Measurements from ENCODE around the gene NPR2. TPM values are rescaled to one million over a fixed set of nuclear protein-coding genes. Genes with fewer than 3 reads are reported as not detected.

NPR2 gene
- total RNA-seq, 2 experiments from 2014 or later: 10.8 to 11.1 TPM

- CTCF ChIA-PET: interaction anchor here (1.0 to 1.3 kb wide), 2 partner anchors 9 to 27 kb away, joined by 4 to 5 read pairs; no protein-coding TSS in a partner anchor
Observed at GRCh38 chr9:35763803-35764202, 27.6 kb upstream of the NPR2 start.

GRCh38 chr9:35766997-35767396 lies 24.4 kb upstream of the NPR2 start:
- ChIA-PET CTCF (no interaction called here), POLR2A (no interaction called here)
- DNase-seq: no peak
- H3K4me3 Mint-ChIP-seq: no peak overlapping the region
- no peak overlapping the region for H3K27ac Mint-ChIP-seq
- no peak for ATAC-seq
- peaks cover 3% of the 10 kb centered on the region for H3K36me3 Mint-ChIP-seq (ENCODE audit: low read depth)
- no peaks in the 10 kb centered on the region for H3K27me3 Mint-ChIP-seq (ENCODE audit: low read depth)
- H3K9me3 Mint-ChIP-seq (ENCODE audit: insufficient read depth): no peaks in the 10 kb centered on the region
- peaks cover 2% of the 10 kb centered on the region for H3K4me1 Mint-ChIP-seq (ENCODE audit: low read depth)

More at GRCh38 chr9:35763803-35764202, 27.6 kb upstream of the NPR2 start:
- H3K27me3 Mint-ChIP-seq (ENCODE audit: low read depth): no peaks in the 10 kb centered on the region
- no peak overlapping the region for H3K4me3 Mint-ChIP-seq
- POLR2A ChIA-PET: no interaction called here
- H3K27ac Mint-ChIP-seq: no peak overlapping the region
- DNase-seq (no peak), ATAC-seq (no peak)
- H3K4me1 Mint-ChIP-seq (ENCODE audit: low read depth): peaks cover 12% of the 10 kb centered on the region
- peaks cover 11% of the 10 kb centered on the region for H3K36me3 Mint-ChIP-seq (ENCODE audit: low read depth)
- no peaks in the 10 kb centered on the region for H3K9me3 Mint-ChIP-seq (ENCODE audit: insufficient read depth)

GRCh38 chr9:35767458-35767857 lies 23.9 kb upstream of the NPR2 start:
- ATAC-seq (no peak), DNase-seq (no peak)
- H3K27me3 Mint-ChIP-seq (ENCODE audit: low read depth): no peaks in the 10 kb centered on the region
- no peak overlapping the region for H3K4me3 Mint-ChIP-seq
- H3K4me1 Mint-ChIP-seq (ENCODE audit: low read depth): peaks cover 2% of the 10 kb centered on the region
- H3K9me3 Mint-ChIP-seq (ENCODE audit: insufficient read depth): no peaks in the 10 kb centered on the region
- ChIA-PET POLR2A (no interaction called here), CTCF (interaction anchor here (0.6 kb wide), 1 partner anchor 21 kb away, joined by 3 read pairs; no protein-coding TSS in a partner anchor)
- no peak overlapping the region for H3K27ac Mint-ChIP-seq
- peaks cover 3% of the 10 kb centered on the region for H3K36me3 Mint-ChIP-seq (ENCODE audit: low read depth)

GRCh38 chr9:35769763-35770162 lies 21.6 kb upstream of the NPR2 start:
- H3K36me3 Mint-ChIP-seq (ENCODE audit: low read depth): no peaks in the 10 kb centered on the region
- POLR2A ChIA-PET: interaction anchor here (0.7 kb wide), 1 partner anchor 57 kb away, joined by 3 read pairs; no protein-coding TSS in a partner anchor
- CTCF ChIA-PET: interaction anchor here (1.4 to 2.1 kb wide), 2 partner anchors 13 to 112 kb away, joined by 4 to 8 read pairs; no protein-coding TSS in a partner anchor

GRCh38 chr9:35771075-35771433 lies 20.3 kb upstream of the NPR2 start:
- POLR2A ChIA-PET: no interaction called here
- Mint-ChIP-seq H3K4me3 (no peak overlapping the region), H3K36me3 (ENCODE audit: low read depth) (no peaks in the 10 kb centered on the region), H3K9me3 (ENCODE audit: insufficient read depth) (no peaks in the 10 kb centered on the region), H3K27me3 (ENCODE audit: low read depth) (no peaks in the 10 kb centered on the region), H3K4me1 (ENCODE audit: low read depth) (no peaks in the 10 kb centered on the region), H3K27ac (no peak overlapping the region)
- DNase-seq: no peak
- ATAC-seq: no peak
- CTCF ChIA-PET: interaction anchor here (0.9 to 2.1 kb wide), 7 partner anchors 9 to 55 kb away, joined by 3 to 8 read pairs (median 4); no protein-coding TSS in a partner anchor

More at GRCh38 chr9:35769763-35770162, 21.6 kb upstream of the NPR2 start:
- Mint-ChIP-seq H3K4me3 (no peak overlapping the region), H3K9me3 (ENCODE audit: insufficient read depth) (no peaks in the 10 kb centered on the region), H3K27me3 (ENCODE audit: low read depth) (no peaks in the 10 kb centered on the region), H3K4me1 (ENCODE audit: low read depth) (no peaks in the 10 kb centered on the region), H3K27ac (no peak overlapping the region)
- ATAC-seq (no peak), DNase-seq (no peak)

GRCh38 chr9:35771534-35771933 lies 19.9 kb upstream of the NPR2 start:
- no peak overlapping the region for H3K27ac Mint-ChIP-seq
- H3K4me3 Mint-ChIP-seq: no peak overlapping the region
- ChIA-PET POLR2A (no interaction called here), CTCF (interaction anchor here (0.9 to 2.1 kb wide), 8 partner anchors 7 to 55 kb away, joined by 3 to 8 read pairs (median 4); no protein-coding TSS in a partner anchor)
- H3K27me3 Mint-ChIP-seq (ENCODE audit: low read depth): no peaks in the 10 kb centered on the region
- no peak for DNase-seq
- no peaks in the 10 kb centered on the region for H3K9me3 Mint-ChIP-seq (ENCODE audit: insufficient read depth)
- no peaks in the 10 kb centered on the region for H3K36me3 Mint-ChIP-seq (ENCODE audit: low read depth)
- H3K4me1 Mint-ChIP-seq (ENCODE audit: low read depth): no peaks in the 10 kb centered on the region
- no peak for ATAC-seq

GRCh38 chr9:35771943-35772342 lies 19.4 kb upstream of the NPR2 start:
- H3K27me3 Mint-ChIP-seq (ENCODE audit: low read depth): no peaks in the 10 kb centered on the region
- no peaks in the 10 kb centered on the region for H3K36me3 Mint-ChIP-seq (ENCODE audit: low read depth)
- H3K4me1 Mint-ChIP-seq (ENCODE audit: low read depth): no peaks in the 10 kb centered on the region
- no peak for ATAC-seq
- CTCF ChIA-PET: interaction anchor here (1.0 to 1.5 kb wide), 4 partner anchors 8 to 18 kb away, joined by 4 to 6 read pairs (median 5); partner anchors contain the start of gene MSMP
- H3K27ac Mint-ChIP-seq: no peak overlapping the region
- H3K9me3 Mint-ChIP-seq (ENCODE audit: insufficient read depth): no peaks in the 10 kb centered on the region
- POLR2A ChIA-PET: interaction anchor here (1.2 kb wide), 1 partner anchor 23 kb away, joined by 5 read pairs; the partner anchor contains the start of genes GBA2 and RGP1
- DNase-seq: no peak
- no peak overlapping the region for H3K4me3 Mint-ChIP-seq

GRCh38 chr9:35774907-35775635 lies 16.3 kb upstream of the NPR2 start:
- peaks cover 3% of the 10 kb centered on the region for H3K36me3 Mint-ChIP-seq (ENCODE audit: low read depth)
- ChIA-PET CTCF (interaction anchor here (0.8 to 1.6 kb wide), 7 partner anchors 13 to 171 kb away, joined by 3 to 11 read pairs (median 3); partner anchors contain the start of genes SPAG8 and TMEM8B), POLR2A (interaction anchor here (1.3 kb wide), 1 partner anchor 25 kb away, joined by 3 read pairs; no protein-coding TSS in a partner anchor)
- H3K27me3 Mint-ChIP-seq (ENCODE audit: low read depth): no peaks in the 10 kb centered on the region
- H3K4me1 Mint-ChIP-seq (ENCODE audit: low read depth): no peaks in the 10 kb centered on the region
- no peak overlapping the region for H3K4me3 Mint-ChIP-seq
- H3K27ac Mint-ChIP-seq: no peak overlapping the region
- no peak for ATAC-seq
- no peak for DNase-seq
- H3K9me3 Mint-ChIP-seq (ENCODE audit: insufficient read depth): no peaks in the 10 kb centered on the region

GRCh38 chr9:35776018-35776417 lies 15.4 kb upstream of the NPR2 start:
- peaks cover 4% of the 10 kb centered on the region for H3K36me3 Mint-ChIP-seq (ENCODE audit: low read depth)
- no peaks in the 10 kb centered on the region for H3K27me3 Mint-ChIP-seq (ENCODE audit: low read depth)
- H3K4me1 Mint-ChIP-seq (ENCODE audit: low read depth): no peaks in the 10 kb centered on the region
- POLR2A ChIA-PET: interaction anchor here (1.3 kb wide), 1 partner anchor 26 kb away, joined by 3 read pairs; no protein-coding TSS in a partner anchor
- DNase-seq (no peak), ATAC-seq (no peak)
- H3K9me3 Mint-ChIP-seq (ENCODE audit: insufficient read depth): no peaks in the 10 kb centered on the region
- CTCF ChIA-PET: interaction anchor here (1.1 to 1.6 kb wide), 5 partner anchors 12 to 172 kb away, joined by 3 to 11 read pairs (median 5); no protein-coding TSS in a partner anchor
- no peak overlapping the region for H3K27ac Mint-ChIP-seq
- H3K4me3 Mint-ChIP-seq: no peak overlapping the region

GRCh38 chr9:35778496-35778895 lies 12.9 kb upstream of the NPR2 start:
- no peak overlapping the region for H3K4me3 Mint-ChIP-seq
- H3K27ac Mint-ChIP-seq: no peak overlapping the region
- H3K4me1 Mint-ChIP-seq (ENCODE audit: low read depth): no peaks in the 10 kb centered on the region
- no peaks in the 10 kb centered on the region for H3K27me3 Mint-ChIP-seq (ENCODE audit: low read depth)
- DNase-seq (no peak), ATAC-seq (no peak)
- ChIA-PET CTCF (interaction anchor here (0.8 to 4.1 kb wide), 6 partner anchors 10 to 175 kb away, joined by 3 to 17 read pairs (median 5); no protein-coding TSS in a partner anchor), POLR2A (interaction anchor here (0.6 to 1.1 kb wide), 3 partner anchors 13 to 47 kb away, joined by 3 to 4 read pairs (median 4); partner anchors contain the start of genes CREB3 and TLN1)
- H3K9me3 Mint-ChIP-seq (ENCODE audit: insufficient read depth): no peaks in the 10 kb centered on the region
- peaks cover 8% of the 10 kb centered on the region for H3K36me3 Mint-ChIP-seq (ENCODE audit: low read depth)

GRCh38 chr9:35781066-35781465 lies 10.3 kb upstream of the NPR2 start:
- CTCF ChIA-PET: interaction anchor here (4.1 kb wide), 1 partner anchor 9 kb away, joined by 17 read pairs; no protein-coding TSS in a partner anchor
- H3K4me1 Mint-ChIP-seq (ENCODE audit: low read depth): no peaks in the 10 kb centered on the region
- H3K4me3 Mint-ChIP-seq: no peak overlapping the region
- no peak for DNase-seq
- POLR2A ChIA-PET: no interaction called here
- no peak for ATAC-seq
- no peaks in the 10 kb centered on the region for H3K9me3 Mint-ChIP-seq (ENCODE audit: insufficient read depth)
- no peaks in the 10 kb centered on the region for H3K27me3 Mint-ChIP-seq (ENCODE audit: low read depth)
- H3K27ac Mint-ChIP-seq: no peak overlapping the region
- peaks cover 20% of the 10 kb centered on the region for H3K36me3 Mint-ChIP-seq (ENCODE audit: low read depth)

- Mint-ChIP-seq H3K36me3 (ENCODE audit: low read depth) (peaks cover 31% of the 10 kb centered on the region), H3K9me3 (ENCODE audit: insufficient read depth) (no peaks in the 10 kb centered on the region), H3K4me3 (no peak overlapping the region), H3K4me1 (ENCODE audit: low read depth) (no peaks in the 10 kb centered on the region), H3K27me3 (ENCODE audit: low read depth) (no peaks in the 10 kb centered on the region), H3K27ac (no peak overlapping the region)
- ATAC-seq: no peak
- ChIA-PET CTCF (interaction anchor here (1.6 kb wide), 1 partner anchor 99 kb away, joined by 7 read pairs; no protein-coding TSS in a partner anchor), POLR2A (no interaction called here)
- no peak for DNase-seq
Observed at GRCh38 chr9:35783418-35783817, 8.0 kb upstream of the NPR2 start.
